NOMO-1 treated with DMSO at 0.1 percent for 48 hours (cell line): Measurements from ENCODE around the gene MYL10.

Experiments
- DNase-seq: peaks from one replicate; lab custom pipeline; 2025; ENCODE audit not compliant: unreplicated experiment; lab: John Stamatoyannopoulos, UW

Gene MYL10

GRCh38 chr7:101598422-101598985 is 30.6 kb downstream of the MYL10 start:
- no peak for DNase-seq

DNA sequence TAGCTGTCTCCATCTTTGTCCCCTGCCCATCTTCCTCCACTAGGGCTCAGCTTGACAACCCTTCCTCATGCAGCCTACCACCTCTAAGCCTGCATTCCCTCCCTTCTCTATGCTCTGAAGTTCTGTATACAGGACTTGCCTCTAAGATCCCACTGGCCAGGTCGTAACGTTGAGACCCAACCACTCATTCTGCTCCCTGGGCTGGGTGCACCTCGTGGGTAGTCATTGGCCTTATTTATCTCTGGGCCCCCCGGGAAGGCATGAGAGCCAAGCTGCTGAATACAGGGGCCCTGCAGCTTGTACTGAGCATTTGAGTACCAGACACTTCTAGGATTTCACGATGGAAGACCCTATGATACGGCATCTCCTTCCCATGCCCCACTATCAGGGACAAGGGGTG is 31.2 kb downstream of the MYL10 start:
- no peak for DNase-seq

- no peak for DNase-seq
Observed at GRCh38 chr7:101596898-101597297, 32.2 kb downstream of the MYL10 start.

DNA sequence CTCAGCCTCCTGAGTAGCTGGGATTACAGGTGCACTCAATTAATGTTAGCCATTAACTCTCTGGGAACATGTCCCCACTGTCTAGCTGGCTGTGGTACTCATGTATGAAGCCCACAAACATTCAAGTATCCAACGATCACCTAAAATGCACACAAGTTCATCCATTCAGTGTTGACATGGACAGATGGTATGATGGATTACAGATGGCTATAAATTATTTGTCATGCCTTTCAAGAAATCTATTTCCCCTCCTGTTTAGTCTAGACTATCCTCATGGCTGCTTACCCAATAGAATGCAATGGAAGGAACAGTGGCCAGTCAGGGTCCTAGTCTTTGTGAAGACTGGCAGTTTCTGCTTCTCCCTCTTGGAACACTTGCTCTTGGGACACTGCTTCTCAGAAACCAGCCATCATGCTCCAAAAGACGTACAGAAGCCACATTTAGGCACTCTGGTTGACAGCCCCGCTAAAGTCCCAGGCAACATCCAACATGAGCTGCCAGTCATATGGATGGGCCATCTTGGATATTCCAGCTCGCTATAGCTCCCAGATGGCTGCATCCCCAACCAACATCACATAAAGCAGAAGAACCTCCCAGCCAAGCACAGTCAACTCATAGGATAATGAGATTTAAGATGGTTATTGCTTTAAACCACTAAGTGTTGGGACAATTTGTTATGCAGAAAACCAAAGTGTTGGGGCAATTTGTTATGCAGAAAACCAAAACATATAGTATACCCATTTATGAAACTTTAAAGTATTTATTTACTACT is 33.1 kb downstream of the MYL10 start:
- DNase-seq: no peak

DNA sequence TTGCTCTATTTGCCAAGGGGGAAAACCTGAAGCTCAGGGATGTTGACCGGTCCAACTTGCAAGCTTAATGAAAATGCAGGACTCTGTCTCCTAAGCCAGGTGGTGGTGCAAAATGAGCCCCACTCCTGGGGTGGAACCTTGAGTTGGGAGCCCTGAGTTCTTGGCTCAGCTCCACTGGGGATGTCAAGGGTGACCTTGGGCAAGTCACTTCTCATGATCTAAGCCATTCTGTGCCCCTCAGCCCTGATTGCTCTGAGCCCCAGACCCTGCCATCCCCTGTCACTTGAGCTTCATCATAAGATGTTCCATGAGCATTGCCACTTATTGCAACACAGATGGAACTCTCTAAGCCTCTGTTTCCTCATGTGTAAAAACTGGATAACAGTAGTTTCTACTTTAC is 33.9 kb downstream of the MYL10 start:
- DNase-seq: no peak

GRCh38 chr7:101594790-101595189 is 34.3 kb downstream of the MYL10 start:
- DNase-seq: no peak

DNA sequence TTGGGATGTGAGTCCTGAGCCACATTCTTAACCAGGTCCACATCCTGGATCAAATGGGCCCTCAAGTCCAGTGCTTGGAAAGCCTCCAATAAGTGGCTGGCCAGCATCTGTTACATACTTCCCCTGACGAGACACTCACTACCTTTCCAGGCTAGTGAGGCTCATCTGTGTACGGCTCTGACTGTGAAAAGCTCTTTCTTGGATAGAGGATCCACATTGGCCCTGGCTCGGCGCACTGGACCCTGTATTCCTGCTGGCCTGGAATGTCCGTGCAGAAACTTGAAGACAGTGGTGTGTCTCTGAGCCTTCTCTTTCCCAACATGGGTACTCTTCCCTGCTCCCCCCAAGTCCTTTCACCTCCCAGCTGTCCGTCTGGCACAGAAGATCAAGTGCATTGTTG is 35.5 kb downstream of the MYL10 start:
- DNase-seq: no peak

DNA sequence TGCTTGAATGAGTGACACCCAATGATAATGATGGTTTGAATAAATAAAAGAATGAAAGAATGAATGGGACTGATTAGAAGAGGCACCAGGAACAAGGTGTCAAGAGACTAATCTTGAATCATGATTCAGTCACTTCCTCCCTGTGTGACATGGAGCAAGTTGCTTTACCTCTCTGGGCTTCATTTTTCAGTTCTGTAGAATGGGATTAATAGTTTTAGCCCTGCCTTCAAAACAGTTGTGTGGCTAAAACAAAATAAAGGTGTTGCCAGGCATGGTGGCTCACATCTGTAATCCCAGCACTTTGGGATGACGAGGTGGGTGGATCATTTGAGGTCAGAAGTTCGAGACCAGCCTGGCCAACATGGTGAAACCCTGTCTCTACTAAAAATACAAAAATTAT is 37.6 kb downstream of the MYL10 start:
- DNase-seq: no peak

- DNase-seq: no peak
Observed at GRCh38 chr7:101590663-101591435, 38.2 kb downstream of the MYL10 start.

DNA sequence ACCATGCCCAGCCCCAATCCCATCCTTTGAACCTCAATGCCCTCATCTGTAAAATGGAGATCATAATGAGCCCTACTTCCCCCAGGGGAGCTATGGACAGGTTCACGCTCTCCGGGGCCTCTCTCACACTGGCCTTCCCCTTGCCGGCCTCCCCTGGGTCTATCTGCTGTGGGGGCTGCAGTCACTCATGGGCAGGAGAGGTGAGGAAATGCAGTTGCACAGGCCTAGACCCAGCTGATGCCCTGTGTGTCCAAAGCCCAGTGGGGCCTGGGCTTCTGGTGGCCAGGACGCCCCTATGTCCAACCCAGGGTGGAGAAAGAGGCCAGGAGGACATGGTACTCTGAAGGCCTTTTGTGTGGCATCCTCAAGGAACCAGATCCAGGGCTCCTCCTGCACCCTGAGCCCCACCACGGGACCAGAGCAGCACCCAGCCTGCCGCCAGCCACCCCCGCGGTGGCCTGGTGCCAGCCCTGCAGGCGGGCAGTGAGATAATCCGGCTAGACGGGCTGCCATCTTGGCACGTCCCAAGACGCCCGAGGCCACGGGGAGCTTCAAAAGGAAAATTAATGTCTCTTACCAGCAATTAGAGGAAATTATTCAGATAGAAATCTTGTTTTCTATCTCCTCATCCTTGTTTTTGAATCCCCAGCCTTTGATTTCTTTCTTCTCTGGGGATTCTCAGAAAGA is 39.0 kb downstream of the MYL10 start:
- no peak for DNase-seq

GRCh38 chr7:101589052-101589451 is 40.0 kb downstream of the MYL10 start:
- no peak for DNase-seq

GRCh38 chr7:101588131-101588935 is 40.8 kb downstream of the MYL10 start:
- no peak for DNase-seq

DNA sequence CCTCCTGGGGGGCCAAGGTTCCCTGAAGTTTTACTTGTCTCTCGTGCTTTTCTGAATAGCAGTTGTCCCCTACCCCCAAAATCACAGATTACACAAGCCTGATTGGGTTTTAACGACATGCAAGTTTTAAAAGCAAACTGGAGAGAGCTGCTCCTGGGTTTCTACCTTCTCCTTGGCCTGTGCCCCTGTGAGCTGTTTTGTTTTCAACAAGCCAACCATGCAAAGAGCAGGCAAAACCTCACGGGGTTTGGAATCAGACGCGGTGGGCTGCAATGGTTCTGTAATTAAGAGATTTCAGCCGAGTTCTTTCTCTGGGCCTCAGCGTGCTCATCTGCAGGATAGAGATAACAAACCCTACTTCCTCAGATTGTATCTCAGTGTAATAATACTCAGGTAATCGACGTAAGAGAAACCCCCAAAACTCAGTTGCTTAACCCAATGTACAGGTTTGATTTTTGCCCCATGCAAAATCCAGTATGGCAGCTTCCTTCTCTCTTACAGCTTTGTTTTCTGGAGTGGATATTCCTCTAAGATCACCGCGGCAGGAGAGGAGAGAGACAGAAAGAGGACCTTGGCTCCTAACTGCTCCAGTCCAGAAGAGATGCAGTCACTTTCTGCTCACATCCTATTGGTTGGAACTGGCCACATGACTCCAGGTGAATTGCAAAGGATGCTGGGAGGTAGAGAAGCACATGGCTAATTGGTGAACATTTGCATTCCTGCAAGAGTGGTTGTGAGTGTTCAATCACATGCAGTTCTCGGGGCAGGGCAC is 42.0 kb downstream of the MYL10 start:
- no peak for DNase-seq

- no peak for DNase-seq
Observed at GRCh38 chr7:101586078-101586905, 42.8 kb downstream of the MYL10 start.

- no peak for DNase-seq
Observed at GRCh38 chr7:101582971-101583370, 46.1 kb downstream of the MYL10 start.

- no peak for DNase-seq
Observed at GRCh38 chr7:101581891-101582290, 47.2 kb downstream of the MYL10 start.

DNA sequence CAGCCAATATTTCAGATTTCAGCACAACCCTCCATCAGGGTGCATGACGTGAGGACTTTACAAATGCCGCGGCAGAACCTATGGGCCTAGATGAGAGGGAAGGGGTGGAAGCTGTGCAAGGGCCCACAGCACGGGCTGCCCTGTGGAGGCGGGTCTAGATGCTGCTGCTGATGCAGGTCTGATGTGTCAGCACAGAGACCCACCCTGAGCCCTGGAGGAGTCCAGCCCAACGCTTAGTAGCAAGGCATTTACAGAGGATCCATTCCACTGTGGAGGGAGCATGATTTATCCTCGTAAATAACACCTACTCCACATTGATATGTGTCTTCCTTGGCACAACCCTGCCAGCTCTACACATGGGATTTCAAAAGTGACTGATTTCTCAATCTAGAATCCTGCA is 48.5 kb downstream of the MYL10 start:
- DNase-seq: no peak

GRCh38 chr7:101578552-101578951 is 50.5 kb downstream of the MYL10 start:
- no peak for DNase-seq

DNA sequence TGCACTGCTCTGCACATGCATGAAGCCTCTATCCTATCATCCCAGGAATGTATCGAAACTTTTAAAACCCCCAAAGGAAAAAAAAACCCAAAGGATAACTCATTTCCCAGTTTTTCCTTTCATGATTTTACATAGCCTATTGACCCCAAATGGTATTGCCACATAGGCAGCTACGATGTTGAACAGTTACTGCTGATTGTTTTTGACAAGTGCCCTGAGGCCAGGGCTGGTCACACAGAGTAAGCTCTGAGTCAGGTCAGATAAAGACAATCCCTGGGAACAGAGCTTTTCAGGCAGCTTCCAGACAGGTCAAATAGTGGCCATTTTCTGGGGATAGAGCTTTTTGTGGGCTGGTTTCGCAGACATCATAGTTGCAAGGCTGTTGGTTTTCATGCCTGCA is 52.1 kb downstream of the MYL10 start:
- DNase-seq: no peak
